OCI-LY7 (cell line): ENCODE results near the gene RMI2.

ENCODE experiments used
- EZH2phosphoT487 ChIP-seq: fragments of 200-600 bp; sonication (generic); IDR thresholded peaks from 2 replicates; pipeline ENCODE4 v1.6.1; 2018; ENCODE audit warnings: low read depth, borderline replicate concordance, mild to moderate bottlenecking, mixed run types, antibody characterized with exemption, low read length, moderate library complexity, mixed read lengths
- TF ChIP-seq, protein P1 (sequence below): fragments of 200-600 bp; sonication (generic); conservative IDR thresholded peaks from 2 replicates; pipeline ENCODE4 v1.5.1; 2014; ENCODE audit warnings: mild to moderate bottlenecking, antibody characterized with exemption, low read length, moderate library complexity, mixed read lengths

DNA sequence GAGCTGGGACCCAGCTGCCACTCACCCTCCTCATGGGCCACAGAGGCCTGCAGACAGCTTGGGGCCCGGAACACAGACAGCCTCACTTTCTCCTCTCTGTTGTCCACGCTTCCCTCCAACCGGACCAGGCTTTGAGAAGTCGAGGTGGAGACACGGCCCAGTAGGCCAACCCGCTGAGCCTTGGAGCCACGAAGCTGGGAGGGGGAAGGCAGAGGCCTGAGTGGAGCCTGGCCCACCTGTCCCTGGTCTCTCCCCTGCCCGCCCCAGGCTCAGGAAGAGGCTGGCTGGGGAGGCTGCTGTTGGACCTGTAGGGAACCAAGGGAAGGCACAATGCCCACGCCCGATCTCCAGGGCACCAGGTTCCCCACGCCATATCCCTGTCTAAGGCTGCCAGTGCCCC, 48.1 kb downstream of the RMI2 start:
- TF ChIP-seq, protein P1, sequence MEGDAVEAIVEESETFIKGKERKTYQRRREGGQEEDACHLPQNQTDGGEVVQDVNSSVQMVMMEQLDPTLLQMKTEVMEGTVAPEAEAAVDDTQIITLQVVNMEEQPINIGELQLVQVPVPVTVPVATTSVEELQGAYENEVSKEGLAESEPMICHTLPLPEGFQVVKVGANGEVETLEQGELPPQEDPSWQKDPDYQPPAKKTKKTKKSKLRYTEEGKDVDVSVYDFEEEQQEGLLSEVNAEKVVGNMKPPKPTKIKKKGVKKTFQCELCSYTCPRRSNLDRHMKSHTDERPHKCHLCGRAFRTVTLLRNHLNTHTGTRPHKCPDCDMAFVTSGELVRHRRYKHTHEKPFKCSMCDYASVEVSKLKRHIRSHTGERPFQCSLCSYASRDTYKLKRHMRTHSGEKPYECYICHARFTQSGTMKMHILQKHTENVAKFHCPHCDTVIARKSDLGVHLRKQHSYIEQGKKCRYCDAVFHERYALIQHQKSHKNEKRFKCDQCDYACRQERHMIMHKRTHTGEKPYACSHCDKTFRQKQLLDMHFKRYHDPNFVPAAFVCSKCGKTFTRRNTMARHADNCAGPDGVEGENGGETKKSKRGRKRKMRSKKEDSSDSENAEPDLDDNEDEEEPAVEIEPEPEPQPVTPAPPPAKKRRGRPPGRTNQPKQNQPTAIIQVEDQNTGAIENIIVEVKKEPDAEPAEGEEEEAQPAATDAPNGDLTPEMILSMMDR, result no peak
- TF ChIP-seq EZH2phosphoT487, result no peak
